CD4-positive, alpha-beta T cell treated with Interleukin-21 for 1 hour (primary cell): Measurements from ENCODE around the gene GTF3A.
A peak's percentile ranks its signal among the peaks of the same experiment; 100 is the strongest.

ENCODE experiments used
- DNase-seq: peaks from one replicate; pipeline ENCODE4 v3.0.0-alpha.2; 2020

Gene GTF3A

DNA sequence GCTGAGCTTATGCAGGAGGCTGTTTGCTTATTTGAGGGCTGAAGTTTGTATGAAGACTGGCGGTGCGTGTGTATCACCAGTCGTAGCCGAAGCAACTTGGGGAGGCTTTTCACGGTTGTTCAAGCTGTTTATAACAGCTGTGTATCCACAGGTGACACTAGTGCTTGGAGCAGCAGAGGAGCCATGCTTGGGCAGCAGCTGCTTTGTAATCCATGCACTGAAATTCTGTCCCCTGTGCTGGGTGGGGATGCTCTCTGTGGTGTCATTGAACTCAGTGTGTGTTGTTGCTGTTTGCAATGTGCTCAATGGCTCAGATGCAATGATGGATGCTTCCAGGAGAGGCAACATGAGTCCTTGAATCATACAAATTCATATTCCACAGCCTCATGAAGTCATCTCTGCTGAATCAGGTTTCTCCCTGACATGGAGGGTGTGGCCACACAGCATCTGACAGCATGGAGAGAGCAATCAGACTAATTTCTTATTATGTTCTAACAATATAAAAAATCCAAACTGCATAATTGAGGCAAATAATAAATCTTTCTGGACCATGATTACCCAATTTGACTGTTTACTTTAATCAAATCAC, 18.8 kb upstream of the GTF3A start:
- DNase-seq: no peak

DNA sequence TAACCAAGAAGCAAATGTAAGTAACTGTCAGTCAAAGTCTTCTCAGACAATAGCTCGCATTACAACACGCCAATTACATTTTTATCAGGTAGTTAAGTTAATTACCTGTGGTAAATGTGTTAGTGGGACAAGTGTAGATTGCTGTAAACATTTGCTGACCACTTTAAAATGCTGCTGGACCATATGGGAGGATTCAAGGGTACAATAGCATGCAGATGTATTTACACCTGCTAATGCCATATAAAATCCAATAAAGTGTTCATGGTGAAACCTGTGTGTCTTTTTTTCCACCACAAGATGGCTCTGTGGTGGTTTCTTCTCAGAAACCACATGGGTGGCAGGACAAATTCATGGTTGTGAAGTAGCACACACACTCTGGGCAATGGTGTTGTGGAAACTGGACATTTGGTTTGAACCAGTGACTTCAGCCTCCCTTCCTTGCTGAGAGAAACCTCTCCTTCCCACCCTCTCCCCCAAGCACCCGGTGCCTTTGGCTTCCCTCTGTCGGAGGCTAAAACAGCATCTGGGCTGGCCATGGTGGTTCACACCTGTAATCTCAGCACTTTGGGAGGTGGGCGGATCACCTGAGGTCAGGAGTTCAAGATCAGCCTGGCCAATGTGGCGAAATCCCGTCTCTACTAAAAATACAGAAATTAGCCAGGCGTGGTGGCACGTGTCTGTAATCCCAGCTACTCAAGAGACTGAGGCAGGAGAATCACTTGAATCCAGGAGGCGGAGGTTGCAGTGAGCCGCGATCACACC, 18.1 kb upstream of the GTF3A start:
- peak; percentile 68 for DNase-seq

DNA sequence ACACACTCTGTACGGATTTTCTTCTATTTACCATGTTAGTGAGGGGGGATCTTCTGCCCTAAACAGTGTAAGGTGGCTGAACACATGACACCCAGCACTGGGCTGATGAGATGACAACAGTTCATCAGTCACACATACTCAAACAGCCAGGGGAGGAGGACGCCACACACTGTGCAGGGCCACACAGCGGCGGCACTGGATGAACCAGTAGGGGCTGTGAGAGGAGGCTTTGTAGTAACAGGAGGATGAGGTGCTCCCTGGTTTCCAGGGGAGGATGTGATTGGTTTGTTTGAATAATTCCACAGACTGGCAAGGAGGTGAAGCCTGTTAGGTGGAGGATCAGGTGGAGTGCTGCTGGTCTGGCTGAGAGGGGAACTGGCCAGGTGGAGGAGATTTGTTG, 16.3 kb upstream of the GTF3A start:
- DNase-seq: no peak

DNA sequence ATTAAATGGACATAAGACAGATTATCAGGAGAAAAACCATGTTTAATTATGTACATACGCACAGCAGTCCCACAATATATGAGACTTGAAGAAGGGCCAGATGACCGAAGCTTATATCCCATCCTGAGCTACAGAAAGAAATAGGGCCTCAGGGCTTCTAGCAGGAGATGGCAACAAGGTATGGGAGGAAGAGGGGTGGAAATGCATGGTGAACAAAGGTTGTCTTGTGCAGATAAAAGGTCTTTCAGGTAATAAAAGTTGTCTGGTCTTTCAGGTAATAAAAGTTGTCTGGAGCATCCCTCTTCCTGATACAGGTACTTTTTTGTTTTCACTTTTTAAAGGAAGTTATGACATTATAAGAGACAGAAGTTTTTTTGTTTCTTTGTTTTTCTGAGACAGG, 15.4 kb upstream of the GTF3A start:
- DNase-seq: no peak

DNA sequence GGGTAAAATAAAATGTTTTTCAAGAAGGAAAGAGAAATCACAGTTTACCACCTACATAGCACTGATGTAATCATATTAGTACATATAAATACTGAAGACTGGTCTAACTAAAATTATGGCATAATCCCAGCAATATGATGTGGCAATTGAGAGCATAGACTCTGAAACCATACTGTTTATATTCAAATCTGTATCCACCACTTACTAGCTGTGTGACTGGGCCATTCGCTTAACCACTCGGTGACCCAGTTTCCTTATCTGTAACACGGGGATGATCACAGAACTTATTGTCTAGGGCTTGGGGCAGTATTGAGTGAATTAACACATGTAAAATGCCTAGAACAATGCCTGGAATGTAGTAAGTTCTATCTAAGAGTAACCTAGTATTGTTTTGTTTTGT, 13.1 kb upstream of the GTF3A start:
- no peak for DNase-seq

DNA sequence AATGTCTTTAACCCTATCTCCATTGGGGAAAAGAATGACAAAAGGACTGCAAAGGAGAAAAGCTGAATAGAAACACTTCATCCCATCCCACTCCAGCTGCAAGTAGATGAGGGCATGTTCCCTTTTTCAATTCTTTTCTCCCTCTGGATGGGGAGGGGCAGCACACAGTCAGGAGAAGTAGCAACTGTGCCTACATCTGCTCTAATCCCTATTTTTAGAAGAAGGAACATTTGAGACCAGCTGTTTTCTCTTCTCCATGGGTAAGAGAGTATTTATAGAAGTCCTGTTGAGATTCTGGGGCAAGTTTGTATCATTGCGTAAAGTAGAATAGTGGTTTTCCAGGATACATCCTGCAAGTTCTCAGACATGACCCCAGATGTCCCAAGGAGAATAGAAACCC, 9.3 kb upstream of the GTF3A start:
- DNase-seq: no peak

DNA sequence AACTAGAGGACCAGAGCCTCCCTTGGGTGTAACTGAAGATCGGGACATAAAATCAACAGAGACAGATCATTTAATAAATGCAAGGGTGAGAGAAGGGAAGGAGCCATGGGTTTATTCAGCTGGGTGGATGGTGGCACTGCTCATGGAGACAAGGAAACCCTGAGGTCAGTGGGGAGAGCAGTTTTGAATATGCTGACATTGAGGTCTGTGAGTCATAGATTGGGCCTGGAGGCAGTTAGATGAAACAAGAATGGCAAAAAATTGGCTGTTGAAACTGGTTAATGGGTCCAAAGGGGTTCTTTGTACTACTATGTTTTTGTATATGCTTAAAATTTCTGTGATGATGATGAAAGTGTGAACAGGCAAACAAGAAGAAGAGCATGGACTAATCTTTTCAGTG, 5.1 kb upstream of the GTF3A start:
- no peak for DNase-seq

DNA sequence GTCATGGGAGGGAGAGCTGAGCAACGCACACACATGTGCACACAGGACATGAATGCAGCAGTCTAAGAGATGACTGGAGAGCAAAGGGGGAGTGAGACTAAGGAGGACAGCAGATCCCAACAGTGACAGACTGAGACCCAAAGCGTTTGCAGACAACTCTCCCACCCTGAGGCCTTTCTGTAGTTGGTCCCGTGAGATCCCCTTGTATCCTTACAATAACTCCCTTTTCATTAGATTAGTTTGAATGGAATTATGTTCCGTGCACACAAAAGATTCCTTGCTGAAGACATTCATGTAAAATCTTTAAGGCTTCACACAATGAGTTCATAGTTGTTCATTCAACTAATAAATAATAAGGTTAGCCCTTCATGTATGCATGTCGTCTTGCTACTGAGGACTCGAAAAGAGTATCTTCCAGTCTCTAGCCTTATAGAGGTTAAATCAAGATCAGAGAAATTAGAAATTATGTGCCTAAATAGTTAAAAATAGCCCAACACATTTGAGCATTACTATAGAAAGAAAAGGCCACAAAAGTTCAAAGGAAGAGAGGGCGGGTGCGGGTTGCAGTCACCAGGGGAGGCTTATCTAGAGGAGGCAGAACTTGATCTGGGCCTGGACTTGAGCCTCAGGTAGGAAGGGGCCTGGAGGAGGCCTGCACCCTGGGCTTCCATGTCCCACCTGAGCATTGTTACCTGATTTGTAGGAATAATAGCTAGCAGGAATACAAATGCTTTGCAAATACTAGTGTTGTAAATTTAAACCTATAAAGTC, 3.1 kb upstream of the GTF3A start:
- no peak for DNase-seq

DNA sequence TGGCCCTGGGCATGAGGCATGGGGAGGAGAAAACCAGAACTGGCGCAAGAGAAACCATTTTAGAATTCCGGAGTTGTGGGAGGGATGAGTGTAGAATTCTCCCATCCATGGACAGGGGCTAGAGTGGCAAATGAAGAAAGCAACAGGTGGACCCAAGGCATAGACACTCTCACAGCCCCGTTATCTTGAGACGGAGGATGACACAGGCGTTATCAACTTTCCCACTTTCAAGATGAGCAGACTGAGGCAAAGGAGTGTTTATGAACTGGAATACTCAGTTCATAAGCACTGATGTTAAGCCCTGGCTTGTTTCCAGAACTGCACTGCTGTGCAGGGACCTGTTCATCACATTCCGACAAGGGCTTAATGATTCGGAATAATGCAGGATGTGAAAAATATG, 1.1 kb upstream of the GTF3A start:
- no peak for DNase-seq

DNA sequence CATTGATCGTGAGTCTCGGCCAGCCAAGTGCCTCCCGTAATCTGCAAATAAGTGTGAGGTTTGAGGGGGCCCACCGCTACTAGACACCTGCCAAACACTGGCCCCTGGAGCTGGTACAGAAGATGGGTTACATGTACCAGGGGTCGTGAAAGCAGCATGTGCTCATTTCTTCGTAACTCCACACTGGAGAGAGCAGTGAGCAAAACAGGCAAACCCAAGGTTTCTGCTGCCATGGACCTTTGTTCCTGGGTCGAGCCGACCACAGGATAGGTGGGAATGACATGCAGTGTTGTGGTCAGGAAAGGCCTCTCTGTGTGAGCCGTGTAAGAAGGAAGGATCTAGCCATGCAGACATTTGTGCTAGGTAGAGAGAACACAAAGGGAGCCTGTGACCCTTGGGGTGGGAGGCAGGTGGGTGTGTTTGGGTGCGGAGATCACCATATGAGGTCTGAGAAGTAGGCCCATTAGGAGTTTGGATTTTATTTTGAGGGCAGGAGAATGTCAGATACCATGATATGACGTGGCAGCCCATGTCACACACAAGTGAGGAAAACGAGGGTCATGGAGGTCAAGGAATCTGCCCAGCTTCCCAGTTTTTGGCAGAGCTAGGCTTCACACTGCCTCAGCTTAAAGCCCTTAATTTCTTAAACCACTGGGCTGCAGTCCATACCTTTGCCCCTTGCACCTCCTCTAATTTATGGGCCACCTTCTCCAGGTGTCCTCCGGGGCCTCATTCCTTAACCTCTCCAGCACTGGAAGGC, 919 bp downstream of the GTF3A start:
- DNase-seq: peak; percentile 27

DNA sequence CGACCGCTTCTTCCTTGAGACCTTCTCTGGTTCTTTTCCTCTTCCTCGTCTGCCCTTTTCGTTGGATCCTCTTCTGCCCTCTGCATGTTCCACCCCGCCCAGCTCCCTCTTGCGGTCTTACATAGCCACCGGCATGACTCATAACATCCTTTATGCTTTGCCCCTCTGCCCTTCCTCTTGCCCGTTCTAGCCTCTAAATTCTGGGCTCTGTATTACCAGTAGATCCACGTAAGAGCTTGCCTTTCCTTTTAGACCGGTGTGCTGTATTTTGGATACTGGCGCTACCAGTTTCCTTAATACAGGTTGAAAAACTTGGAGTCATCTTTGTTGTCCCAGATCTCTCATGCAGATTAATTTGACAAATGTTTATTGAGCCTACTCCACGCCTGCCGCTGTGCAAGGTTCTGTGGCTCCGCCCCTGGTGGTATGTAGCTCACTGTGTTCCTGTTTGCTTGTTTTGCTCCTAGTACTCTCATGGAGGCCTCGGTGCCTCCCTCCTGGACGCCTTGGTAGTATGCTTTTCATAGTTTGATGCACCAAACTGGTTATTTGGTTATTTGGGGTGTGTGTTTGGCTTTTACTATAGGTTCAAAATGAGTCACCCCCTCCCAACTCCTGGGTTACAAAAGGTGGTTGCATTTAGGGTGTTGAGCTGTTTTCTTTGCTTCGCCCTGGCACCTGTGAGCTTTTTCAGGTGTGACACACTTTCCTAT, 1.7 kb downstream of the GTF3A start:
- peak; percentile 82 for DNase-seq

DNA sequence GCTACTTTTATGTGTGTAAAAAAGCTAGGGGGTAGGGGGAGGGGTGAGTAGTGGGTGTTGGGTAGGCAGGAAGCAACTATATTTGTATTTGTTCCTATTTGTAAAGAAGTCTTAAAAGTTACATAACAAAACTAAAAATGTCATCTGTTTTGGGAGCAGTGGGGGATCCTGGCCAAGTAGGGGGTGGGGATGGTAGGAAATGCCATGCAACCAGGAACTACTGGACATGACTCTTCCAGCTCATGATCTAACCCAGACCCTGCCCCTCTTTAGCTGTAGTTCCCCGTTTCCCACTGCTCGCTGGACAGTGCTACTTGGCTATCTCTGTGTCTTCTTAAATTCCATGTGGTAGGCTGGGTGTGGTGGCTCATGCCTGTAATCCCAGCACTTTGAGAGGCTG, 3.2 kb downstream of the GTF3A start:
- DNase-seq: no peak

DNA sequence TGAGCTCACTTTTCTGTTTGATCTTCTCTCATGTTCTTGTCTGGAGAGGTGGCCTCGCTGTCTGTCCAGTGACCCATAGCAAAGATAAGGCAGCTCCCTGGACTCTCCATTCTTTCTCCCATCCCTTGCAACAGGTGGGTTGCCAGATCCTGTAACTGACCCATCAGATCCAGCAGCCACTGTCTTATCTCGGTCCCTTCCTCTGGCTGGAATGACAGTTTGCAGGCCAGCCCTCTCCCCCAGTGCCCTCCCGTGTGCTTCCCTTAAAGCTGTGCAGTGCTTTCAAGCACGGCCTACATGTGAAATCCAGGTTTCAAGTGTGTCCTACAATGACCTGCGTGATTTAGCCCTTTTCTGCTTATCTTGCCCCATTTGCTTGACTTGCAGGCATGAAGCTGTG, 3.7 kb downstream of the GTF3A start:
- no peak for DNase-seq

DNA sequence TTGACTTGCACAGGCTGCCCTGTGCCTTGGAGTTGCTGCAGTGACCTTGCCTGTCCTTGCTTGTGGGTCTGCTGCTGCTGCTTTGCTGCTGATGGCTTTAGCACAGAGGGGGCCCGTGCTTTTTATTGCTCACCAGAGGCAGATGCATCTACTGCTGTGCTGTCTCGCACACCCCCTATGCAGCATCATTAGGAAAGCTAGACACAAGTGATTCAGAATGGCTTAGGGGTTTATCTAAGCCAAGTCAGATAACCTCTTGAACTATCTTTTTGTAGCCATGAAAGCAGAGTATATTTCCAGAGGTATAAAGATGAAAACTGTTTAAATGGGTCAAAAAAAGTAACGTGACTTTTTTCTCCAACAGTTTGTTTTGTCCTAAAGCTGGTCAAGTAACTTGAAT, 7.8 kb downstream of the GTF3A start:
- DNase-seq: no peak

DNA sequence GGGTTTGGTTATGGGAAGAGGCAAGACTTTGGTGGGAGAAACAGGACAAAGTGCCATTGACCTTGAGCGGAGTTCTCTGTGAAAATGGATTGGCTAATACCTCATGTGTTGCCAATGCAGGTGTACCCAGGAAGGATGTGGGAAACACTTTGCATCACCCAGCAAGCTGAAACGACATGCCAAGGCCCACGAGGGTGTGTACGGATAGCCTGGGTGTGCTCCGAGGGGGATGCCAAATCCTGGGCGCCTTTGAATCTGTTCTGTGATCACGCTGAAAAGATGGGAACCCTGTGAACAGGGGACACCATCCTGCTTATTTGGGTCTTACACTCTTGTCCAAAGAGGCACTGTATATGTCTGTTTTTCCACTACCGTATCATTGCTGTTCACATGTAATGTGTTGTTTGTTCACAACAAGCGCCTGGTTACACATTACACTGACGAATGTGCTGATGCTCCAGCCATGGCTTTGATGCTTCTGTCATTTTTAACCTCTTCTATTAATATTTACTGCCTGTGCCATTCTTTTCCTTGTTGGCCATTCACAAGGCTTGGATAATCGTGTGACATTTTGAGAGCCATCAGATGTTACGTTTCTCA, 8.3 kb downstream of the GTF3A start:
- peak; percentile 41 for DNase-seq

DNA sequence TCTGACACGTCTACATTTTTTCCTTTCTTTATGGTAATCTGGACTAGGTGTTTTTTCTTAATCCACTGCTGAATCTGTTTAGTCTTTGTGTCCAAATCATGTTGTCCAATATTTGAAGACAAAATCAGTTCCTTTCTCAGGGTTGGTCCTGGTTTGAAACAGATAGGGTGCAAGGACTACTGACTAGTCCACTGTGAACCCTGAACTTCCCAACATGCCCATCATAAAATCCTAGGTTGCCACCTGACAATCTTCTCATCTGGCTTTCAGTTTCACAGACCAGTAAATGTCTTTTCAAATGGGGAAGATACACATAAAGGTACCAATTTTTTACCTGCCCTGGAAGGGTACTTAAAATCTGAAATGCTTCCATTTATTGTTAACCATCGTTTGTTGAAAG, 12.7 kb downstream of the GTF3A start:
- no peak for DNase-seq

DNA sequence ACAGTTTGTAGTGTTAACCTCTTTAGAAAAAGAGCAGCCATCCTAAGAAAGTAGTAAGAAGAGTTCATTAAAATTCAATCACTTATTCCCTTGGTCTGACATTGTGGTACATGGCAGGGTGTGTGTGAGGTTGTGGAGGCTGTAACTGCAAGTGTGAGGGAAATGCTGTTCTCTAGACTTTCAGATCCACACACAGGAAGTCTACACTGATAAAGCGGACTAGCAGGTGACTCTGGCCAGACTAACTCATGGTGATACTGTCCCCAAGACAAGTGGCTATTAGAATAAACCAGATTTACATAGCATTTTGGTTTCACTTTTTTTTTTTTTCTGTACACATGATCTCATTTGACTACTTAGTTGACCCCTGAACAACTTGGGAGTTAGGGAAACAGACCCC, 16.0 kb downstream of the GTF3A start:
- DNase-seq: no peak

DNA sequence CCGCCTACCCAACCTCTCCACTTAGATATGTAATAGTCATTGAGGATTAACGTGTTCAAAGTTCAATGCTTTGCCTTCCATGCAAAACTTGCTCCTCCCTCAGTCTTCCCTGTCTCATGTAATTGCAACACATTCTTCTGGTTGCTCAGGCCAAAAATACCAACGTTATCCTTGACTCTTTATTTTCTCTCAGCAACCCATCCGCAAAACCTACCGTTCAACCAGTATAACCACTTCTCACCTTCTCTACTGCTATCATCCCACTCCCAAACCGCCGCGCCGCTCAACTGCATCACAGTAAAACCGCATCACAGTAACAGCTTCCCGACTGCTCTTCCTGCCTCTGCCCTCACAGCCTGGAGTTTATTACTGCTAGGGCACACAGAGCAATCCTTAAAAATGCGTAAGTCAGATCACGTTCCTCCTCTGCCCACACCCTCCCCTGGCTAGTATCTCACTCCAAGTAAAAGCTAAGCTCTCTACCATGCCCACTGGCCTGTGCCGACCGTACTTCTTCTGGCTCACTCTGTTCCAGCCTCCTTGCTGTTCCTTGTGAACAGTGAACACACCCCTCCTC, 17.7 kb downstream of the GTF3A start:
- DNase-seq: peak; percentile 33

DNA sequence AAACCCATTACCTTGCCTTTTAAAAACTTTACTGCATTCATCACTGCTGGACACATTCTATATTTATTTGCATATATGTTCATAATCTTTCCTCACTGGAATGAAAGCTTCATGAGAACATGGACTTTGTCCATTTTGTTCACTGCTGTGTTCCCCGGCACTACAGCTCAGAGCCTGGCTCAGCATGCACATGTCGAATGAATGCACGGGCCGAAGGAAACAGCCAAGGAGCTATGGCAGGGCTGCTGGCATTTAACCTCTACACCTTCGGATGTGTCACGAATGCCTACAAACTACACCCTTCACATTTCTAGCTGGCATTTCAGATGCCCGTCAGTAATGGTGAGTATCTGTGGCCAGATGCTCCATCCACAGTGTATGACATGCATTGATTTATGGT, 18.4 kb downstream of the GTF3A start:
- DNase-seq: no peak

DNA sequence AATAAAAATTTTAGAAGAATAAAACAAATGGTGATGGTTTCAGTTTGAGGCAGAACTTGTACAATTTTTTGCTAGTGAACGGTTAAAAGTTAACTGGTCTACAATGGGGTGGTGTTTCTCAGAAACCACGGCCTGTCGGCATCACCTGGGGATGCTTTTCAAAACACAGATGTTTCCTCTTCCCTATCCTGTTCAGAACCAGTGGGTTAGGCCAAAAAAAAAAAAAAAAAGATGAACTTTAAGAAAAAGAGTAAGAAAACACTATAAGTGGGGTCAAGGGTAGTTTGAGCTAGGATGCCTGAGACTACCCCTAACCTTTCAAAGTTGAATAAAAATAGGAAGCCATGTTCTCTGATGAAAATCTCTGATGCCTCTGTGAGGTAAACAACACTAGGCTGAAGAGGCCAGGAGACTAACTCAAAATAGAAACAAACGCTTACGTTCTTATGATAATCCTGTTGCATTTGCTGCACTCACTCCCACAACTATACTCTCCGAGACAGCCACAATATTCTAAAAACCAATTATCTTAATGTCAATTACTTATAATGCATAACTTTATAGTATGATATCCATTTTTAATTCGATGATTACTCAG, 22.7 kb downstream of the GTF3A start:
- DNase-seq: peak; percentile 68

DNA sequence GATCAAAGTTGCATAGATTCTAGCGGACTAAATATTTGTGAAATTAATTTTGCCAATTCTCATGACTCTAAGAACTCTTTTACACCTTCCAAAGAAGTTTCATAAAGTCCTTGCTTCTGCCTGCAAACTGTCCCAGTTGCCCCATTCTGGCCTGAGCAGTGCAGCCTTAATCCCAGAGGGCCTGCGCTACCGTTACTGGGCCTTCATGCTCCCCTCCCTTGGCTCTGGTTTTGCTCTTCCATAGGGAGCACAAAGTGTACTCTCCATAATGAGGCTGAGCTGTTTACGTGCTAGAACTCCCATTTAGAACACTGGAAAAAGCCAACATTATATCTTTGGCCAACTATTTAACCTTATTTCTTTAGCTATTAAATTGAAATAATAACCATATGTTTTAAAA, 23.9 kb downstream of the GTF3A start:
- no peak for DNase-seq
